OCI-LY3 (cell line): ENCODE results near the gene TMEM238.

Source experiments
- H2AFZ ChIP-seq: fragments of 200-600, 300-600 bp; shearing (Covaris generic); 2 replicates; pipeline ENCODE4 v1.6.0; 2014; ENCODE audit warnings: antibody characterized with exemption, low read depth, low read length
- H3K27ac ChIP-seq: fragments of 200-600, 300-600 bp; sonication (generic); 2 replicates; pipeline ENCODE4 v1.5.1; 2014; ENCODE audit warnings: mild to moderate bottlenecking, low read length, moderate library complexity, mixed read lengths
- H3K27me3 ChIP-seq: fragments of 200-600, 300-600 bp; sonication (generic); 2 replicates; pipeline ENCODE4 v1.6.1; 2014; ENCODE audit warnings: low read depth, low read length, mixed read lengths
- H3K36me3 ChIP-seq: fragments of 200-600, 300-600 bp; sonication (generic); replicated peaks from 2 replicates; pipeline ENCODE3; 2014; ENCODE audit warnings: low read depth, low read length, mixed read lengths
- H3K4me1 ChIP-seq: fragments of 300-600, 200-600 bp; sonication (generic); 2 replicates; pipeline ENCODE4 v1.6.1; 2014; ENCODE audit warnings: low read length, mixed read lengths
- H3K4me2 ChIP-seq: fragments of 200-600, 300-600 bp; sonication (generic); 2 replicates; pipeline ENCODE4 v1.6.1; 2014; ENCODE audit warnings: low read length, mixed read lengths
- H3K4me3 ChIP-seq: fragments of 300-600, 200-600 bp; sonication (generic); 2 replicates; pipeline ENCODE4 v1.5.1; 2014; ENCODE audit warnings: antibody characterized with exemption, mild to moderate bottlenecking, low read length, moderate library complexity
- H3K79me2 ChIP-seq: fragments of 300-600, 200-600 bp; shearing (Covaris generic); 2 replicates; pipeline ENCODE4 v1.6.1; 2014; ENCODE audit warnings: mild to moderate bottlenecking, low read length, mixed read lengths
- H3K9ac ChIP-seq: fragments of 300-600, 200-600 bp; shearing (Covaris generic); 2 replicates; pipeline ENCODE4 v1.6.0; 2014; ENCODE audit warnings: mild to moderate bottlenecking, low read length, moderate library complexity
- H3K9me3 ChIP-seq: fragments of 200-600, 300-600 bp; shearing (Covaris generic); 2 replicates; pipeline ENCODE4 v1.6.1; 2014; ENCODE audit warnings: low read length, mixed read lengths; ENCODE audit not compliant: insufficient read depth
- H4K20me1 ChIP-seq: fragments of 200-600, 300-600 bp; sonication (generic); 2 replicates; pipeline ENCODE4 v1.6.1; 2016; ENCODE audit warnings: low read length, mixed read lengths; ENCODE audit not compliant: insufficient read depth
- CTCF ChIP-seq: fragments of 200-600, 300-600 bp; sonication (generic); IDR thresholded peaks from 2 replicates; pipeline ENCODE4 v1.5.1; 2014; ENCODE audit warnings: antibody characterized with exemption, low read length, low read depth
- EZH2phosphoT487 ChIP-seq: fragments of 200-600 bp; shearing (Covaris generic); IDR thresholded peaks from 2 replicates; pipeline ENCODE4 v1.6.1; 2018; ENCODE audit warnings: antibody characterized with exemption, mixed run types, low read depth

TMEM238 gene

GRCh38 chr19:55379174-55379573 is 4.9 kb downstream of the TMEM238 start:
- no peak overlapping the region for H3K27ac ChIP-seq
- H3K4me1 ChIP-seq, result peaks cover 18% of the 10 kb centered on the region
- no peak overlapping the region for H2AFZ ChIP-seq
- H3K79me2 ChIP-seq, result peaks cover 23% of the 10 kb centered on the region
- TF ChIP-seq CTCF, result no peak
- no peak for TF ChIP-seq EZH2phosphoT487
- H3K27me3 ChIP-seq, result 0 out of 2 replicates have a peak, but pooled peaks cover under 1% of the 10 kb centered on the region
- no peaks in the 10 kb centered on the region for H4K20me1 ChIP-seq
- H3K4me3 ChIP-seq, result no peak overlapping the region
- H3K9ac ChIP-seq, result no peak overlapping the region
- no peaks in the 10 kb centered on the region for H3K9me3 ChIP-seq
- peaks cover 11% of the 10 kb centered on the region for H3K36me3 ChIP-seq
- H3K4me2 ChIP-seq, result no peak overlapping the region

- Histone ChIP-seq H2AFZ (no peak overlapping the region), H3K36me3 (peaks cover 7% of the 10 kb centered on the region), H3K9me3 (no peaks in the 10 kb centered on the region), H3K4me3 (no peak overlapping the region), H3K9ac (no peak overlapping the region), H4K20me1 (no peaks in the 10 kb centered on the region), H3K4me1 (peaks cover 16% of the 10 kb centered on the region), H3K79me2 (peaks cover 12% of the 10 kb centered on the region), H3K4me2 (no peak overlapping the region), H3K27ac (no peak overlapping the region), H3K27me3 (peaks cover 9% of the 10 kb centered on the region)
- TF ChIP-seq EZH2phosphoT487 (no peak), CTCF (no peak)
These were observed 6.5 kb downstream of the TMEM238 start for GRCh38 chr19:55377356-55378131.

- no peak within 1 kb of the TSS for H2AFZ ChIP-seq
- H3K79me2 ChIP-seq, result 0 out of 2 replicates have a peak, but pooled peaks cover under 1% of the 10 kb centered on the region
- H3K4me3 ChIP-seq, result no peak within 1 kb of the TSS
- H4K20me1 ChIP-seq, result no peaks in the 10 kb centered on the region
- no peaks in the 10 kb centered on the region for H3K36me3 ChIP-seq
- no peak within 1 kb of the TSS for H3K27ac ChIP-seq
- H3K4me1 ChIP-seq, result peaks cover 11% of the 10 kb centered on the region
- H3K27me3 ChIP-seq, result peaks cover 15% of the 10 kb centered on the region
- TF ChIP-seq CTCF (no peak), EZH2phosphoT487 (no peak)
- no peaks in the 10 kb centered on the region for H3K9me3 ChIP-seq
- H3K4me2 ChIP-seq, result no peak within 1 kb of the TSS
- H3K9ac ChIP-seq, result no peak within 1 kb of the TSS
These were observed 7.7 kb downstream of the TMEM238 start, which contains the start of gene TMEM190 for GRCh38 chr19:55376241-55376933. Gene TMEM190, plus strand, starts transcription at chr19:55376826. Its CDS starts 28 bp downstream, at chr19:55376854.
